Sigmoid colon (tissue), 4 donors: ENCODE results near the gene BCL11B.

Experiments used
- EP300 ChIP-seq, 4 donors: sonication (generic); formaldehyde crosslinking; IDR thresholded peaks; one replicate each; pipeline ENCODE4 v1.6.1; 2017; ENCODE audit warnings: antibody characterized with exemption in 4 of 4
- POLR2A ChIP-seq, 2 donors: fragments of 450-650 bp; IDR thresholded peaks; one replicate each; pipeline ENCODE4 v1.6.1; 2016; ENCODE audit warnings: antibody characterized with exemption in 2 of 2, mild to moderate bottlenecking in 2 of 2, moderate library complexity in 2 of 2
- TF ChIP-seq, protein P1 (sequence below), 4 experiments: fragments of 450-650 bp in 3 of 4; fragments of 200-600 bp in 1 of 4; IDR thresholded peaks; one replicate each; pipeline ENCODE4 v1.5.1; 2016 to 2019; ENCODE audit warnings: antibody characterized with exemption in 4 of 4, mild to moderate bottlenecking in 3 of 4, moderate library complexity in 2 of 4

DNA sequence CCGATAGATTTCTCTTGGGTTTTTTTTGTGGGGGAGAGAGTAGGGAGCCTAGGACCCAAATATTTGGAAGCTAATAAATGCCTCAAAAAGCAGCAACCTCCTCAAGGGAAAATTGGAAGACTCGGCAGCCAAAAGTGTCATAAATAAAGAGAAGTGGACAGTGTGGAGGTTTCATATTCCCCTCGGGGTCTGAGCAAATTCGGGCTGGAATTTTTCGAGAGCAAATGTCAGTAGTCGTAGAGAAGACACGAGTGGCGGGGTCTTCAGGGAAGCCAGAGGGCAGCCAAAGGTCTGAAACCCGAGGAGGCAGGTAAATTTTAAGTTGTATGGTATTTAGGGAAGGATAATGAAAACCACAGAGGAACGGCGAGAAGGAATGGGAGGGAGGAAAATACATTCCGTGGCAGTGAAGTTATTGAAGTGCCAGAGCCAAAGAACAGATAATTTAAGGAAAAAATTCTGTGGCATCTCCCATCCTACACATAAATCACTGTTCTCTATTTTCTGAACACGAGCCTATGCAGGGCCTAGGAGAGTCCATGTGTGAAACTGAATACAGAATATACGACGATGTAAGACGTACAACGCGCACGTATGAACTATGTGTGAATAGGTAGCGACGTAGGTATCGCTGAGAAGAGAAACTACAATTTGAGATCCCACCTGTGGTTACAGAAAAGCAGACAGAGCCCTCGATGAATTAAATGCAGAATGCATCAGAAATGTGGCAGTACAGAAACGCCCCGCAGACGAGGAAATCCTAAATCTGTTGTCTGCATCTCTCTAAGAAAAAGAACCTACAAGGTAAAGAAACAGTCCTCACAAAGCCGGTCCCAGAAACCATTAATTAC, 12.9 kb downstream of the BCL11B start:
- TF ChIP-seq, protein P1, sequence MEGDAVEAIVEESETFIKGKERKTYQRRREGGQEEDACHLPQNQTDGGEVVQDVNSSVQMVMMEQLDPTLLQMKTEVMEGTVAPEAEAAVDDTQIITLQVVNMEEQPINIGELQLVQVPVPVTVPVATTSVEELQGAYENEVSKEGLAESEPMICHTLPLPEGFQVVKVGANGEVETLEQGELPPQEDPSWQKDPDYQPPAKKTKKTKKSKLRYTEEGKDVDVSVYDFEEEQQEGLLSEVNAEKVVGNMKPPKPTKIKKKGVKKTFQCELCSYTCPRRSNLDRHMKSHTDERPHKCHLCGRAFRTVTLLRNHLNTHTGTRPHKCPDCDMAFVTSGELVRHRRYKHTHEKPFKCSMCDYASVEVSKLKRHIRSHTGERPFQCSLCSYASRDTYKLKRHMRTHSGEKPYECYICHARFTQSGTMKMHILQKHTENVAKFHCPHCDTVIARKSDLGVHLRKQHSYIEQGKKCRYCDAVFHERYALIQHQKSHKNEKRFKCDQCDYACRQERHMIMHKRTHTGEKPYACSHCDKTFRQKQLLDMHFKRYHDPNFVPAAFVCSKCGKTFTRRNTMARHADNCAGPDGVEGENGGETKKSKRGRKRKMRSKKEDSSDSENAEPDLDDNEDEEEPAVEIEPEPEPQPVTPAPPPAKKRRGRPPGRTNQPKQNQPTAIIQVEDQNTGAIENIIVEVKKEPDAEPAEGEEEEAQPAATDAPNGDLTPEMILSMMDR (IDR thresholded peaks at IDR 0.05), result no peak
- no peak for TF ChIP-seq POLR2A (IDR thresholded peaks at IDR 0.05)
- no peak for TF ChIP-seq EP300 (IDR thresholded peaks at IDR 0.05)
